ENCODE measurements around the gene CCDC180. TPM values are rescaled to one million over a fixed set of nuclear protein-coding genes. Genes with fewer than 3 reads are reported as not detected.
"Not testable (repeated sequence)": the region's sequence is repeated elsewhere in the genome, so short reads cannot be mapped to it uniquely, and the experiment has no call there.

Gene CCDC180
- total RNA-seq, 1 experiment from 2014 or later = 6.2 TPM

- in situ Hi-C loops (cut with HindIII; ENCODE audit: low sequenced_read_pairs) = no loop called here
Observed at GRCh38 chr9:97309260-97309659, 1.8 kb downstream of the CCDC180 start.

DNA sequence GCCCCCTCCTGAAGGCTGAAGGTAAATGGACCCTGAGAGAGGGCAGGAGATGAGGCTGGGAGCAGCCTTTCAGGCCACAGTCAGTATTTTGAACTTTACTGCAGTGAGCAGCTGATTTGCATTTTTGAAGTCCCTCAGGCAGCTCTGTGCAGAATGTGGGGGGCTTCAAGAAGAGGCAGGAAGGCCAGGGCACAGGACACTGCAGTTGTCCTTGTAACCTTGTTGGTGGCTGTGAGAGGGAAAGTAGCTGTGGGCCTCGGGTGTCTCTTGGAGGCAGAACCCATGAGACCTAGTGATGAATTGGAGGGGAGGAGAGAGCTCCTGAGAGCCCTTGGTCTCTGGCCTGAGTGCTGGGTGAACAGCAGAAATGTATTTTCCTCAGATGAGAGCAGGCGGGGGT lies 2.6 kb downstream of the CCDC180 start:
- DNase-seq (ENCODE audit: low spot score) = no peak
- in situ Hi-C loops (cut with HindIII; ENCODE audit: low sequenced_read_pairs) = no loop called here

More at GRCh38 chr9:97309260-97309659, 1.8 kb downstream of the CCDC180 start:
- no peak for DNase-seq (ENCODE audit: low spot score)

GRCh38 chr9:97310896-97311295 lies 3.4 kb downstream of the CCDC180 start:
- in situ Hi-C loops (cut with HindIII; ENCODE audit: low sequenced_read_pairs) = no loop called here
- DNase-seq (ENCODE audit: low spot score) = no peak

DNA sequence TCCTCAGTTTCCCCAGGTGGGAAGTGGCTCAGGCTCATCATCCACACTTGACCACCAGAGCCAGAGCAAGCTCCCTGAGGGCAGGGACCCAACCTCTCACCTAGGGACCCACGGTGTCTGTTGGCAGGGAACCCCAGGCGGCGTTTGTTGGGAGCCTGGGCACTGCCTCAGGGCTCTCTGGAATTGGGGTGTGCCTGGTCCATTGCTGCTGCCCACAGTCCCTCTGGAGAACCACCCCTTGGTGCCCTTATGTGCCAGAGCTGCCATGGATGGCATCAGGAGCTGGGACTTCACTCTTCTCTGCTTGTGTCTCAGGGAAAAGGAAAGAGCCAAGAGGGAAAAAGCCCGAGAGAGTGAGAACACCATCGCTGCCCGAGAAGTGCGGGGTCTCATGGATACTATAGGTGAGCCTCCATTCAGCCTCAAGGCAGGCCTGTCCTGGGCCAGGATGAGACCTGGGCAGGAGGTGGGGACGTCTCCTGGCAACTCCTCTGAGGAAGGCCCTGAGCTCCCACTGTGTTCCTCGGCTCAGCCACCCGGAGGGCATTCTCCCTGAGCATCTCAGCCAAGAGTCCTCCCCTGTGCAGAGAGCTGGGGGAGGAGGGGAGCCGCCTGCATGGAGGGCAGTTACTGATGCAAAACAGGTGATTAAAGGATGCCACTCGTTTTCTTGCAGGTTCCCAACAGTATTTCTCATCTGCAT lies 4.5 kb downstream of the CCDC180 start:
- no peak for DNase-seq (ENCODE audit: low spot score)
- in situ Hi-C loops (cut with HindIII; ENCODE audit: low sequenced_read_pairs) = no loop called here

GRCh38 chr9:97312556-97312955 lies 5.1 kb downstream of the CCDC180 start:
- in situ Hi-C loops (cut with HindIII; ENCODE audit: low sequenced_read_pairs) = no loop called here
- peak; percentile 56 for DNase-seq (ENCODE audit: low spot score)

GRCh38 chr9:97313243-97313642 lies 5.8 kb downstream of the CCDC180 start:
- in situ Hi-C loops (cut with HindIII; ENCODE audit: low sequenced_read_pairs) = no loop called here
- DNase-seq (ENCODE audit: low spot score) = no peak

GRCh38 chr9:97313746-97314145 lies 6.3 kb downstream of the CCDC180 start:
- peak; percentile 16 for DNase-seq (ENCODE audit: low spot score)
- in situ Hi-C loops (cut with HindIII; ENCODE audit: low sequenced_read_pairs) = no loop called here

- no peak for DNase-seq (ENCODE audit: low spot score)
- in situ Hi-C loops (cut with HindIII; ENCODE audit: low sequenced_read_pairs) = no loop called here
Observed at GRCh38 chr9:97314503-97314902, 7.0 kb downstream of the CCDC180 start.

GRCh38 chr9:97315550-97315949 lies 8.1 kb downstream of the CCDC180 start:
- in situ Hi-C loops (cut with HindIII; ENCODE audit: low sequenced_read_pairs) = no loop called here

DNA sequence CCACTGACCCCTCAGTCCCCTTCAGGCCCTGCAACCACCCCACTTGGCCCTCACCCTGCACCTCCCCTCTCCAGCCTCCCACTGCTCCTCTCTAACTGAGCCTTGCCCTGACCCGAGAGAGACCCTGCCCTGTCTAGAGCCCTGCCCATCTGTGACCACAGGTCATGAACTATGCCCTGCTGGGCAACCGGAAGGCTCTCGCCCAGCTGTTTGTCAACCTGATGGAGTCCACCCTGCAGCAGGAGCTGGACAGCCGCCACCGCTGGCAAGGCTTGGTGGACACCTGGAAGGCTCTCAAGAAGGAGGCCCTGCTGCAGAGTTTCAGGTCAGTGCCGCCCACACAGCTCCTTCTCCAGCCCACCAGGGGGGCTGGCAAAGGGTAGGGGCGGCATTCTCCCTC lies 9.4 kb downstream of the CCDC180 start:
- no peak for DNase-seq (ENCODE audit: low spot score)
- in situ Hi-C loops (cut with HindIII; ENCODE audit: low sequenced_read_pairs) = no loop called here

More at GRCh38 chr9:97315550-97315949, 8.1 kb downstream of the CCDC180 start:
- DNase-seq (ENCODE audit: low spot score) = no peak

GRCh38 chr9:97318433-97318832 lies 11.0 kb downstream of the CCDC180 start:
- DNase-seq (ENCODE audit: low spot score) = no peak
- in situ Hi-C loops (cut with HindIII; ENCODE audit: low sequenced_read_pairs) = no loop called here

DNA sequence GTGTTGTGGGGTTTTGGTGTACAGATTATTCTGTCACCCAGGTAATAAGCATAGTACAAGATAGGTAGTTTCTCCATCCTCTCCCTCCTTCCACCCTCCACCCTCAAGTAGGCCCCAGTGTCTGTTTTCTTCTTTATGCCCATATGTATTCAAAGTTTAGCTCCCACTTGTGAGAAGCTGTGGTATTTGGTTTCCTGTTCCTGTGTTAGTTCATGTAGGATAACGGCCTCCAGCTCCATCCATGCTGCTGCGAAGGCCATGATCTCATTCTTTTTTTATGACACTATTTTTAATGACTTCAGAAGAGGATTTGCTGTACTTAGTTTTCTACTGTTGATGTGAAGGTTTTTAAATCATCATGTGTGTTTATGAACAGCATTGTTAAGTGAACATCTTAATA lies 11.9 kb downstream of the CCDC180 start:
- in situ Hi-C loops (cut with HindIII; ENCODE audit: low sequenced_read_pairs) = no loop called here
- no peak for DNase-seq (ENCODE audit: low spot score)

GRCh38 chr9:97320080-97320642 lies 12.7 kb downstream of the CCDC180 start:
- in situ Hi-C loops (cut with HindIII; ENCODE audit: low sequenced_read_pairs) = no loop called here
- no peak for DNase-seq (ENCODE audit: low spot score)

GRCh38 chr9:97321251-97321650 lies 13.8 kb downstream of the CCDC180 start:
- no peak for DNase-seq (ENCODE audit: low spot score)
- in situ Hi-C loops (cut with HindIII; ENCODE audit: low sequenced_read_pairs) = no loop called here

GRCh38 chr9:97321691-97322090 lies 14.2 kb downstream of the CCDC180 start:
- no peak for DNase-seq (ENCODE audit: low spot score)
- in situ Hi-C loops (cut with HindIII; ENCODE audit: low sequenced_read_pairs) = no loop called here

DNA sequence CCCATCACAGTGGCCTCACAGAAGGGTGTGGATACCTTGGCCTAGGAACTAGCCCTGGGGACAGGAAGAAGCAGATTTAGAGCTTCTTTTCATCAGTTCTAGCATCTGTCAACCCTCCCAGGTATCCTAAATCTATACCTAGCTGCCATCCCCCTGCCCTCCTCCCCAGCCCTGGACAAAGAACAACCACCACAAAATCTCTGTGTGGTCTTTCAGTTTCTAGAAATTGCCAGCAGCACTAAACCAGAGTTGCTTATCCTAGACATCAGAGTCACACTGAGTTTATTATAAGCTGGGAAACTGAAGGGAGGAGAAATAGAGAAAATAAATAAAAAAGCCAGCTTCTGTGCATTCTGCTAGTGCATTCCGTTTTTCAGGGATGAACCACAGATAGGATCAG lies 14.6 kb downstream of the CCDC180 start:
- in situ Hi-C loops (cut with HindIII; ENCODE audit: low sequenced_read_pairs) = no loop called here
- no peak for DNase-seq (ENCODE audit: low spot score)

DNA sequence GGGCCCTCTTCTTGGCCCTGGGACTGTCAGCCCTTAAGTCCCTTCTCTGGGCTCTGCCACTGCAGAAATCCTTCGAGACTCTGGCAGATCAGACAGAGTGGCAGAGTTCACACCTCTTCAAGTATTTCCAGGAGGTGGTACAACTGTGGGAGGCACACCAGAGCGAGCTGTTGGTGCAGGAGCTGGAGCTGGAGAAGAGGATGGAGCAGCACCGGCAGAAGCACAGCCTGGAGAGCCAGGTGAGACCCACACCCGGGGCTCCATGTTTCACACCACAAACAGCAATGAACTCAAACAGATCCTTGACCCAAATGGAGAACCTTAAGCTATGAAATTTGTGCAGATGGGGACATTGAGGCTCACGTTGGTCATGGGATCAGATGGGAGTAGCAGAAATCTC lies 17.5 kb downstream of the CCDC180 start:
- in situ Hi-C loops (cut with HindIII; ENCODE audit: low sequenced_read_pairs) = no loop called here
- DNase-seq (ENCODE audit: low spot score) = no peak

- in situ Hi-C loops (cut with HindIII; ENCODE audit: low sequenced_read_pairs) = no loop called here
- no peak for DNase-seq (ENCODE audit: low spot score)
Observed at GRCh38 chr9:97327562-97327961, 20.1 kb downstream of the CCDC180 start.

DNA sequence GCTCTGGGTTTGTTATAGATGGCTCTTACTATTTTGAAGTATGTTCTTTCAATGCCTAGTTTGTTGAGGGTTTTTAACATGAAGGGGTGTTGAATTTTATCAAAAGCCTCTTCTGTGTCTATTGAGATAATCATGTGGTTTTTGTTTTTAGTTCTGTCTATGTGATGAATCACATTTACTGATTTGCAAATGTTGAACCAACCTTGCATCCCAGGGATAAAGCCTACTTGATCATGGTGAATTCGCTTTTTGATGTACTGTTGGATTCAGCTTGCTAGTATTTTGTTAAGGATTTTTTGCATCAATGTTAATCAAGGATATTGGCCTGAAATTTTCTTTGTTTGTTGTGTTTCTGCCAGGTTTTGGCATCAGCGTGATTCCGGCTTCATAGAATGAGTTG lies 25.5 kb downstream of the CCDC180 start:
- DNase-seq (ENCODE audit: low spot score) = no peak
- in situ Hi-C loops (cut with HindIII; ENCODE audit: low sequenced_read_pairs) = no loop called here

GRCh38 chr9:97335622-97336021 lies 28.2 kb downstream of the CCDC180 start:
- DNase-seq (ENCODE audit: low spot score); in situ Hi-C loops (cut with HindIII; ENCODE audit: low sequenced_read_pairs): not testable (repeated sequence)

- in situ Hi-C loops (cut with HindIII; ENCODE audit: low sequenced_read_pairs) = no loop called here
- DNase-seq (ENCODE audit: low spot score) = no peak
Observed at GRCh38 chr9:97348871-97349270, 41.4 kb downstream of the CCDC180 start.
